Liver (tissue), 3 donors: ENCODE measurements around the gene PBLD.
A peak's percentile ranks its signal among the peaks of the same experiment; 100 is the strongest.

ENCODE experiments used
- ATF3 ChIP-seq: IDR thresholded peaks from 2 replicates; pipeline ENCODE4 v1.6.1; 2016; ENCODE audit warnings: antibody characterized with exemption
- CTCF ChIP-seq: fragments of 150-350 bp; IDR thresholded peaks from 2 replicates; pipeline ENCODE4 v1.5.1; 2017; ENCODE audit warnings: improper control_type of control experiment, low read depth, low read length; ENCODE audit not compliant: missing input control
- JUND ChIP-seq, 2 donors: IDR thresholded peaks; 2 replicates each; pipeline ENCODE4 v1.6.1; 2016; ENCODE audit warnings: antibody characterized with exemption in 2 of 2
- MAX ChIP-seq: IDR thresholded peaks from 2 replicates; pipeline ENCODE4 v1.6.1; 2016; ENCODE audit warnings: antibody characterized with exemption
- RAD21 ChIP-seq, 2 donors: IDR thresholded peaks; 2 replicates each; pipeline ENCODE4 v1.6.1; 2016; ENCODE audit warnings: antibody characterized with exemption in 2 of 2, mild to moderate bottlenecking in 2 of 2
- REST ChIP-seq: IDR thresholded peaks from 2 replicates; pipeline ENCODE4 v1.6.1; 2016; ENCODE audit warnings: antibody characterized with exemption, mild to moderate bottlenecking
- TAF1 ChIP-seq: conservative IDR thresholded peaks from 2 replicates; pipeline ENCODE4 v1.6.1; 2016; ENCODE audit warnings: antibody characterized with exemption, mild to moderate bottlenecking
- YY1 ChIP-seq: IDR thresholded peaks from 2 replicates; pipeline ENCODE4 v1.6.1; 2016; ENCODE audit warnings: antibody characterized with exemption, mild to moderate bottlenecking
- donor health status: healthy.
- donor health status: healthy.

GRCh38 chr10:68301790-68302502, 30.8 kb downstream of the PBLD start:
- TF ChIP-seq CTCF (peak; percentile 59), REST (no peak), RAD21 (IDR thresholded peaks at IDR 0.05) (peak; percentile 77 to 78), JUND (IDR thresholded peaks at IDR 0.05) (peak in 1 of 2 donors; percentile 77), MAX (peak; percentile 51), YY1 (no peak), TAF1 (no peak), ATF3 (peak; percentile 35)
